ENCODE data around the gene NDUFS2. TPM values are rescaled to one million over a fixed set of nuclear protein-coding genes. Genes with fewer than 3 reads are reported as not detected.

The NDUFS2 gene
- total RNA-seq, result 98.5 and 108 TPM in 2 replicates

GRCh38 chr1:161201836-161202712, at the start of gene NDUFS2:
Gene NDUFS2 (plus strand): TSS chr1:161202367. CDS start chr1:161202386, 19 bp downstream.

DNA sequence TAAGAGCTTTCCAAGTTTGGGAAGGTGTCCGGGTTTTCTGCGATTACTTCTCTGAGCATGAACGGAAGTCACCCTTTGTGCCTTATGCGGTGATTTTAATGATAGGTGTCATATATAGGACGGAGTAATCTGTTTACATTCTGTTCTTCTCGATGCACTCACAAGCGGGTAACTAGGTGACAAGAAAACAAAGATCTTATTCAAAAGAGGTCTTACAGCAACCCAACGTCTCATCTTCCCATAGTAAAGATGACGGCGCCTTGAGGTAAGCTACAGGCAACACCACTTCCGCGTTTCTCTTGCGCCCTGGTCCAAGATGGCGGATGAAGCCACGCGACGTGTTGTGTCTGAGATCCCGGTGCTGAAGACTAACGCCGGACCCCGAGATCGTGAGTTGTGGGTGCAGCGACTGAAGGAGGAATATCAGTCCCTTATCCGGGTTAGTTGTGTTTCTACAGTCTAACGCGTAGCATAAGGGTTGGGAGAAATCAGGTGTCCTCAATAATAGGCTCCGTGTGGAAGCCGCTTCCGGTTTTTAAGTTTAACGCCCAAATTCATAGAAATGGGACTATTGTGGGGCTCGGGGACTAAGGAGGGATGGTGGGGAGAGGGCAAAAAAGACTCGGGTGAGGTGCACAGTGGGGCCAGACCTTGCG, 48.4 kb upstream of the NDUFS2 start, which contains the start of gene UFC1:
UFC1 (plus strand) TSS at position 297 of the 656 bp plus-strand sequence; CDS start at position 317, 20 bp downstream.

GRCh38 chr1:161159087-161159912, 42.9 kb upstream of the NDUFS2 start, which contains the start of gene USP21:
Gene USP21 (plus strand): TSS chr1:161159500. CDS start chr1:161160641, 1,141 bp downstream.

DNA sequence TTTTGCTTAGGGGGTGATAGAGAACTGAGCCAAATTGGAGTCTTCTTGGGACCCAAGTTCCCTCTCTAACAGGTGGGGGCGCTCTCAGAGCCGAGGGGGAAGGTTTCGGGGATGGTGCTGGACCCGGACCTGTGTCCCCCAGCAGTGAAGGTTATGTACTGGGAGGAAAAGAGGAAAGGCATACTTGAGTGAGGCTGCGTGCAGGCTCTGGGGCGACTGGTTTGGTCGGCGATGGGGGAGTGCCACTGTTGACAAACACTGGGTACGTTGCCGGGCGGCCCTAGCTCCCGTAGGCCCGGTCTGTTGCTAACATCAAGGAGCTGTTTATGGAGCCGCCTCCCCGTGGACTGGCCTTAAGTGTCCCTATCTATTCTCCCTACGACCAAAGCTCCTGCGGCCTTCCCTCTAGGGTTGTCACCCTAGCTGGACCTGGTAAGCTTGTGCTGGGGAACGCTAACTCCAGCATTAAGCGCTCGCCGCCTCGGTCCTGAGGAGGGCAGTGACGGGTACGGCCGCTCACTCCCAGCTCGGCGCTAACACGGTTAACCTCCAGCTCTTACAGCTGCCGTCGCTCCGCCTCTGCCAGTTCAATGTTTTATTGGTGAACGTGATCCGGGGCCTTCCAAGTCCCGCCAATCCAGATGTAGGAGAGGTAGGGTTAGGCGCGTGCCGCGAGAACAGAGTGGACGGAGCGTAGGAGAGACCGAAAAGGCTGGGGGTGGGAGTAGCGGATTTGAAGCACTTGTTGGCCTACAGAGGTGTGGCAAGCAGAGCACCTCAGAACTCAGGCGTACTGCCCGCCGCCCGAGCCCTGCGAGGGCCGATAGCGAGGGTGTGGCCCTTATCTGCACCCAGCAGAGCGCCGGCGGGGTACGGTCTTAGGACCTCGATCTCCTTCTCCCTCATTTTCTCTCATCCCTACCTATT, 36.2 kb upstream of the NDUFS2 start, which contains the start of gene PPOX:
PPOX (plus strand) TSS at position 685 of the 927 bp plus-strand sequence. CDS start 422 bp downstream, outside the sequence.

DNA sequence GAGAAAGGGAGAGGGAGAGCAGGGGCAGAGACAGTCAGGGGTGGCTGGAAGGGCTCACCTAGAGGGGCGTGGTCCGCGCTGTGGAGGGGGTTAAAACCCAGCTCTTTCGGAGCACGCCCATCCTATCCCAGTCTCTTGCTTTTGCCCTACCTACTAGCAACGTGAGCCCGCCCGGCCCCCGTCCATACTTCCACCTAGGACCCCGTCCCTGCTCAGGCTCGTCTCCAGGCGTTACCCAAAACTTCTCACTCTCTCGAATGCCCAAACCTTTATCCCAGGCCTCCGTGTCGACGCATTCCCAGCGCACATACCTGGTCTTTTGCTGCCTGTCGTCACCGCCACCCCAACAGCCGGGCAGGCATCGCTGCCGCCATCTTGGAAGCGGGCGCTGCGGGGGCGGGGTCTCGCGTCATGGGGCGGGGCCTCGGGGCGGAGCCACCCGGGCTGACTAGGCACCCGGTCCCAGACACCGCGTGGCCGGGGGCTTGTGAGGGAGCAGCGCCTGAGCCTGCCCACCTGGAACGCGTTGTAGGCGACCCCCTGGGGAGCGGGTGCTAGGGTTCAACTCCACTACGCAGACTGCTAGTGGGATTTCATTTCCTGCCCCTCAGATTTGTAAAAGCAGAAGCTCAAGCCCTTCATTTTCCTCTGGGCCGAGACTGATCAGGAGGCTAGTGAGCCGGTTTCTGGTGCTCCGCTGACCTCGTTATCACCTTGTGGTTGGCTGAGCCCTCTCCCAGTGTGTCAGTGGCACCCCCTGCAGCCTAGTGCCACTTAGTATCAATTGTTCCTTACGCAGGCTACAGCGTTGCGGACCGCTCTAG, 24.8 kb upstream of the NDUFS2 start, which contains the start of gene B4GALT3:
B4GALT3 (minus strand) TSS at position 396 of the 824 bp plus-strand sequence. CDS start 1,447 bp downstream, outside the sequence.

DNA sequence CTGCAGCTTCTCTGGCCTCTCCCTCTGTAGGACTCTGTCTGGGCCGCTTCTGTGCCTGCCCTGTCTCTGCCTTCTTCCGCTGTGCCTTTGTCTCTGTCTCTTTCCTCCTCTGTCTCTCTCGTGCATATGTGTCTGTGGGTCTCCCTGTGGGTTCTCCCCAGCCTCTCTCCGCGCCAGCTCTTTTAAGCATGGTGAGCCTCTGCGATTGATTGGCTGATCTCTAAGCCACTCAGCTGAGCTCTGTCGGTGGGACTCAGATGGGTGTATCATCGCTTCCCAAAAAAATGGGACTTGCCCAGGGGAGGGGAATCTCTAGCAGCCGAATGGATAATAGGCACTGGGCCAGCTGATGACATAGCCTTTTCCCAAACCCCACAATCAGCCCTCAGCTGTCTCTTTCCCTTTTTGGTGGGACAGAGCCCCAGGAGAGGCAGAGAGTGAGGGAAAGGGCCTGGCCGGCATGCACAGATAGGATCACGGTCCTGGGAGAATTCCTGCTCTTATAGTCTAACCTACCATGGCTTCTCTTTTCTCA, 3.2 kb upstream of the NDUFS2 start, which contains the start of gene ADAMTS4:
ADAMTS4 (minus strand) TSS at position 158 of the 535 bp plus-strand sequence. CDS start 427 bp downstream, outside the sequence.

DNA sequence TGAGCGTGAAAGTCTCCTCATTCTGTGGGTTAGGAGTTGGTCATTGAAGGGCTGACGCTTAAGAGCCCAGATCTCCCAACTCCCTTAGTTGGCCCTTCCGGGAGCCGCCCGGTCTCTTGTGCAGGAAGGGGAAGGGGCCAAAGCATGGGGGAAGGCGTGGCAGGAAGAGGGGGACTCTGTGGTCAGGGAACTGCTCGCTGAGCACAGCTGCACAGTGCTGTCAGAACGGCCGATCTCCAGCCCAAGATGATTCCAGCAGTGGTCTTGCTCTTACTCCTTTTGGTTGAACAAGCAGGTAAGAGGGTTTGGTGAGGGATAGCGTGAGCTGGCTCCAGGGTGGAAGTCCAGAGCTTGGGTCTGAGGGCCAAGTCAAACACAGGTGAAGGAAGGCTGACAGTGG, 12.9 kb downstream of the NDUFS2 start, which contains the start of gene FCER1G:
FCER1G (plus strand) TSS at position 220 of the 400 bp plus-strand sequence; CDS start at position 247, 27 bp downstream.

DNA sequence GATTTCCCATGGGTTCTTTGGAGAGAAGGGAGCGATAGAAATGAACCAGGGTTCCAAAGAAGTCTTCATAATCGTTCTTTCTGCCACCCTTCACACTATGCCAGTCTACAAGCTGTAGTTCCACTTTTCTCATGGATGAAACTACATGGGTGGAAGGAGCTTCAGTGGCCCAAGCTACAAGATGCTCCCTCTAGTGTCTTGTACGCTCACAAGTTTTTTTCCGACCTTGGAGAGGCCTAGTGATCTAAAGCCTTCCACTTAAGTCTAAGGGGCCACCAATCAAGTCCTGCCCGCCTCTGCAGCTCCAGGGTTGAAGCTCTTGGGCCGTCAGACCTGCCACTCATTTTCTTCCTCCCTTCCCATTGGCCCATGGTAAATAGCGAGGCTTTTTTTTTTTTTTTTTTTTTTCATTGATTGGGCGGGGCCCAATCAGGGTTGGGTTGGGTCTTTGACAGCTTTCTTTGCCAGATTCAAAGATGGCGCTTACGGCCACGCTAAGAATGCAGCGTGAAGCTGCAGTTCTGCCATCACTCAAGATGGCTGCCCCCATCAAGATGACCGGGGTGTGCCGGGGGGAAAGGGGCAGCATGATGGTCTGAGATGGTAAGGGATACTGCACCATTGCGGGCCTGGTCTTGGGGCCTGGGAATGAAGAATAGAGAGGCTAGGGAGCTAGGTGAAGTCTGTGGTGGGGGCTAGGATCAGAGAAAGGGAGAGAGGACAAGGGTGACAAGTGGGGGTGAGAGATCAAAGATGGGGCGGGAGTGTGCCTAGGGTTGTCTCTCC, 23.6 kb downstream of the NDUFS2 start, which contains the start of gene TOMM40L:
TOMM40L (plus strand) TSS at position 527 of the 786 bp plus-strand sequence. CDS start 430 bp downstream, outside the sequence.

GRCh38 chr1:161238039-161238473, 35.9 kb downstream of the NDUFS2 start, which contains the start of gene NR1I3:
Gene NR1I3 (minus strand): TSS chr1:161238203. CDS start chr1:161236565, 1,638 bp downstream.

DNA sequence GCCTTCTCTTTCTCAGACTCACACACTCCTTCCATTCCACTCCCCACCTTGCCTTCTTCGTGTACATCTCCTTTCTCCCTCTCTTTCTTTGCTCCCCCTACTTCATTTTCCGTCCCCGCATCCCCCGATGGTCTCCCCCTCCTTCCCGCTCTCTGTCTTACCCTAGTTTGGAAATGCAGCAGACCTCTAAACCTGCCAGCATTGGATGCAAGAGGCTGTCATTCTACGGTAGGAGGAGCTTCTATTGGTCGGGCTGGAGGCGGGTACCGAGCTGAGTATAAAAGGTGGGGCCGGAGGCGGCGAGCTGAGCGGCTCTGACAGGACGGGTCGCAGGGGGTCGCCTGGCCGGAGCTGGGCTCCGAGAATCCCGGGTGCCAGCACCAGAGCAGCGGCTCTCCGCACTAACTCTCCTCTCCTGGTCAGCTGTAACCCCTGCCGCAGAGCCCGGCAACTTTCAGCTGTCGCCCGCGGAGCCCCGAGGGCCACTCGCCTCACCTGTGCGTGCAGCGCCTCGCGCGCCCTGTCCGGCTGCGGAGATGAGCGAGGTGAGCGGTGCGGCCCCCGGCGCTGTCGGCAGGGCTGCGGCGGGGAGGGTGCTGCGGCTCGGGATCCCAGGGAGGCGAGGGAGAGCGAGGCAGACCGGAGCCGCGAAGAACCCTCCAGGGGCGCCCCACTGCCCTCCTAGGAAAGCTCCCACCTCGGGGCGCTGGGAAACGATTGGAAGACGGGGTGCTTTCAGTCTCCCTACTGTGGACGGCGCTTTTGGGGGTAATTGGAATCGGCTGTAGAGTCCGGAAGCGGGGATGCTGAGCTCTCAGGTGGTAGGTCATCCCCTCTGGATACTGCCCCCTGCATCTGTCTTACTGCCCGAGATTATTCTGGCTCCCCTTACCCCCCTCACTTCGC, 56.5 kb downstream of the NDUFS2 start, which contains the start of gene PCP4L1:
PCP4L1 (plus strand) TSS at position 307 of the 906 bp plus-strand sequence; CDS start at position 537, 230 bp downstream.

Other genes starting within 250 kb of the NDUFS2 start
- not detected in 2 replicates for gene ITLN2, start 247.6 kb upstream of the NDUFS2 start, total RNA-seq
- under 0.01 and 0.20 TPM in 2 replicates for gene F11R, start 181.2 kb upstream of the NDUFS2 start, total RNA-seq
- 0.39 and 0.73 TPM in 2 replicates for gene TSTD1, start 163.4 kb upstream of the NDUFS2 start, total RNA-seq
- 43.7 and 44.0 TPM in 2 replicates for gene USF1, start 156.4 kb upstream of the NDUFS2 start, total RNA-seq
- not detected in 2 replicates for gene ARHGAP30, start 132.5 kb upstream of the NDUFS2 start, total RNA-seq
- gene NECTIN4, start 112.8 kb upstream of the NDUFS2 start, total RNA-seq, result 0.20 TPM in 1 of 2 replicates, not detected in the other
- gene KLHDC9, start 104.0 kb upstream of the NDUFS2 start, total RNA-seq, result 0.20 and 0.73 TPM in 2 replicates
- gene PFDN2, start 84.3 kb upstream of the NDUFS2 start, total RNA-seq, result 16.0 and 25.4 TPM in 2 replicates
- 17.3 and 19.5 TPM in 2 replicates for gene NIT1, start 84.3 kb upstream of the NDUFS2 start, total RNA-seq
- gene DEDD, start 69.7 kb upstream of the NDUFS2 start, total RNA-seq, result 23.3 and 27.2 TPM in 2 replicates
- 42.8 and 63.6 TPM in 2 replicates for gene UFC1, start 48.4 kb upstream of the NDUFS2 start, total RNA-seq
- gene USP21, start 42.9 kb upstream of the NDUFS2 start, total RNA-seq, result 8.1 and 8.6 TPM in 2 replicates
- 8.8 and 10.8 TPM in 2 replicates for gene PPOX, start 35.9 kb upstream of the NDUFS2 start, total RNA-seq
- gene B4GALT3, start 24.9 kb upstream of the NDUFS2 start, total RNA-seq, result 12.1 and 20.3 TPM in 2 replicates
- 1.8 and 2.9 TPM in 2 replicates for gene ADAMTS4, start 3.3 kb upstream of the NDUFS2 start, total RNA-seq
- gene FCER1G, start 12.9 kb downstream of the NDUFS2 start, total RNA-seq, result 0.59 TPM in 1 of 2 replicates, not detected in the other
- gene APOA2, start 21.3 kb downstream of the NDUFS2 start, total RNA-seq, result not detected in 2 replicates
- 8.5 and 10.4 TPM in 2 replicates for gene TOMM40L, start 23.7 kb downstream of the NDUFS2 start, total RNA-seq
- not detected in 2 replicates for gene NR1I3, start 35.8 kb downstream of the NDUFS2 start, total RNA-seq
- not detected in 2 replicates for gene PCP4L1, start 56.4 kb downstream of the NDUFS2 start, total RNA-seq
- gene MPZ, start 107.6 kb downstream of the NDUFS2 start, total RNA-seq, result 1.8 and 2.9 TPM in 2 replicates
- 23.7 and 27.2 TPM in 2 replicates for gene SDHC, start 112.0 kb downstream of the NDUFS2 start, total RNA-seq
- gene CFAP126, start 165.5 kb downstream of the NDUFS2 start, total RNA-seq, result not detected in 2 replicates